ENCODE data around the gene CDH4.
"Not testable (repeated sequence)": the region's sequence is repeated elsewhere in the genome, so short reads cannot be mapped to it uniquely, and the experiment has no call there.

CDH4 gene

DNA sequence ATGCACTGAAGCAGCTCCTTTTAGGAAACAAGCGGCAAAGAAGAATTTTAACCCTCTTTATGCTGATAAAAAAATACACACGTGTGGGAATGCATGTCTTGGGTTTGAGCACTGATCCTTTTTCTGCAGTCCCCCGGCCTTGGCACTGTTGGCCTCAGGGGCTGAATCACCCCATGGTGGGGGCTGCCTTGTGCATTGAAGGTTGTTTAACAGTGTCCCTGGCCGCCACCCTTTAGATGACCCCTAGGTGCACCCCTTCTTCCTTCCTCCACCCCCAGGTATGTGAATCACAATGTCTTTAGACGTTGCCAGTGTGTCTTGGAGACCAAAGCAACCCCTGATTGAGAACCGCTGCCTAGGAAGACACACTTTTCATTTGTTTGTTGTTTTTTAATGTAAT lies 190.7 kb downstream of the CDH4 start:
- no peak for DNase-seq

- no peak for DNase-seq
These were observed 191.5 kb downstream of the CDH4 start for GRCh38 chr20:61443443-61444126.

DNA sequence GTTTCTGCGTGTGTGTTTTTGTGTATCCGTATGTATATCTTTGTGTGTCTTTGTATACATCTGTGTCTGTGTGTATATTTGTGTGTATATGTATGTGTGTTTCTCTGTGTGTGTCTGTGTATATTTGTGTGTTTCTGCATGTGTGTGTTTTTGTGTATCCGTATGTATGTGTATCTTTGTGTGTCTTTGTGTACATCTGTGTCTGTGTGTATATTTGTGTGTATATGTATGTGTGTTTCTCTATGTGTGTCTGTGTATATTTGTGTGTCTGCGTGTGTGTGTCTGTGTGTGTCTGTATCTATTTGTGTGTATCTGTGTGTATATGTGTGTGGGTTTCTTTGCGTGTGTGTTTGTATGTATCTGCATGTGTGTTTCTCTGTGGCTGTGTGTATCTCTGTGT lies 192.6 kb downstream of the CDH4 start:
- no peak for DNase-seq

GRCh38 chr20:61445138-61445537 lies 193.1 kb downstream of the CDH4 start:
- no peak for DNase-seq

- DNase-seq: no peak
These were observed 193.7 kb downstream of the CDH4 start for GRCh38 chr20:61445741-61446140.

- DNase-seq: no peak
These were observed 195.9 kb downstream of the CDH4 start for GRCh38 chr20:61447952-61448351.

GRCh38 chr20:61448386-61448785 lies 196.3 kb downstream of the CDH4 start:
- DNase-seq: no peak

GRCh38 chr20:61449057-61449609 lies 197.1 kb downstream of the CDH4 start:
- DNase-seq: no peak

DNA sequence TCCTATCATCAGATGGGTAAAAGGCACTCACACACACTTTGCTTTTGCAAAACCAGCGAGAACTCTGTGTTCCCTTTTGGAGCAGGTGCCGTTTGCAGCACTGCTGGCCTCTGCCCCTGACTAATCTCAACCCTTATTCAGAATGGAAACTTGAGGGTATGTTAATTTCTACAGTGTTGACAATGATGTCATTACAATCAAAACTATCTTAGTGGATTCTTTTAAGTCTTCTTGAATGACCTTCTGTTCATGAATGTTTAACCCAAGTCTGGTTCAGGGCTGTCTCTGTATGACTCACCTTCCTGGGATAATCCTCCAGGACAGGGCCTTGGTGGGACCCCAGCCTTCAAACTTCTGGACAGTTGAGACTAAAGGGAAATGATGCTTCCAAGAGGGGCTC lies 197.9 kb downstream of the CDH4 start:
- DNase-seq: no peak

- DNase-seq: no peak
These were observed 198.5 kb downstream of the CDH4 start for GRCh38 chr20:61450549-61450948.

GRCh38 chr20:61451009-61451408 lies 198.9 kb downstream of the CDH4 start:
- DNase-seq: no peak

DNA sequence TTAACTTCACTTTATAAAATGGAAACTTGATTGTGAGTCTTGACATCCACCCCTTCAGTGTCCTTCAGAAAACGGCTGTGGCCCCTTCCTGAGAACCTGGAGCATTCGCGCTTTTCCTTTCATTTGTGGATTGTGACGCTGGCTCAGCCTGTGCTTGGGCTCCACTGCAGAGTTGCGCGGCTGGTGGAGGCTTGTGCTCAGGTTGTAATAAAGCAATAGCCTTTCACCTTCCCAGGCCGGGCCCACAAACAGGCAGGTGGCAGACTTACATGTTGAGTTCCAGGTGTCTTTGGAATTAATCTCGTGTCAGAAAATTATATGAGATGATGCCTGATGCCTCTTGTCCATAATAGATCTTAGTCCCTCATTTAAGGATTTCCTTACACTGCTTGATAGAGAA lies 199.9 kb downstream of the CDH4 start:
- no peak for DNase-seq

DNA sequence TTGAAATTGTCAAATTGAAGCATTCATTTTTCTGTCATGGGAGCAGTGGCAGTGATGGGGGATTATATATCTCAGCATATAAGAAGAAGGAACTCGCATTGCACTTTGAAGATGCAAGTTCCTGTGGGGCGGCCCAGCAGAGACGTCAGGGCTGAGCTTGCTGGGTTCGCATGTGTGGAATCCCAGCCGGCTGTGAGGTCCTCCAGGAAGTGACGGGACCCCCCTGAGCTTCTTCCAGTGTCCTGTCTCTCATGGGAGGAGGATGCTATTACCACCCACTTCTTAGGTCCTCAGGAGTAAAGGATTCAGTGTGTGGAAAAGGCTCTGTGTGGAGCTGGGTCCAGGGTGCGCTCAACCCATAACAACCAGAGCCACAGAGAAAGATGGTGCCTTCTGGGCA lies 201.2 kb downstream of the CDH4 start:
- no peak for DNase-seq

DNA sequence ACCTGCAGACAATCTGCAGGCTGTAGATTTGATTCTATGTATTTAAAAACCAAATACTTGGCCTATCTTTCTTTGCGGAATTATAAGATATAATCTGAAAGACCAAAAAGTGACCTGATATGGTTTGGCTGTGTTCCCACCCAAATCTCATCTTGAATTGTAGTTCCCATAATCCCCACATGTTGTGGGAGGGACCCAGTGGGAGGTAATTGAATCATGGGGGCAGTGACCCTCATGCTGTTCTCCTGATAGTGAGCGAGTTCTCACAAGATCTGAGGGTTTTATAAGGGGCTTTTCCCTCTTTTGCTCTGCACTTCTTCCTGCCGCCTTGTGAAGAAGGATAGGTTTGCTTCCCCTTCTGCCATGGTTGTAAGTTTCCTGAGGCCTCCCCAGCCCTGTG lies 201.6 kb downstream of the CDH4 start:
- DNase-seq: not testable (repeated sequence)

DNA sequence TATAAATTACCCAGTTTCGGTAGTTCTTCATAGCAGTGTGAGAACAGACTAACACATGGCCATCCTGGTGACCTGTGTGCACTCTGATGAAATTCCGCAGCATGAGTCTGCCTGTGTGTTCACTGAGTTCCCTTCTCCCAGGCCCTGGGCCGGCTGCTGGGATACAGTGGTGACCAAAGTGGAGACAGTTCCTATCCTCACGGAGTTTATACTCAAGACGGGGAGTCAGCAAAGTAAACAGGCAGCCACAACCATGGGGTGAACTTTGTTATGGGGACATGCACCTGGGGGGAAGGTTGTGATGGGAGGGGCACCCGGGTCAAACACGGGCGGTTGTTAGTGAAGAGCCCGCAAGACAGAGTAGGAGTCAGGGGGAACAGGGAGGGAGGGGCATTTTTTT lies 202.0 kb downstream of the CDH4 start:
- DNase-seq: no peak

DNA sequence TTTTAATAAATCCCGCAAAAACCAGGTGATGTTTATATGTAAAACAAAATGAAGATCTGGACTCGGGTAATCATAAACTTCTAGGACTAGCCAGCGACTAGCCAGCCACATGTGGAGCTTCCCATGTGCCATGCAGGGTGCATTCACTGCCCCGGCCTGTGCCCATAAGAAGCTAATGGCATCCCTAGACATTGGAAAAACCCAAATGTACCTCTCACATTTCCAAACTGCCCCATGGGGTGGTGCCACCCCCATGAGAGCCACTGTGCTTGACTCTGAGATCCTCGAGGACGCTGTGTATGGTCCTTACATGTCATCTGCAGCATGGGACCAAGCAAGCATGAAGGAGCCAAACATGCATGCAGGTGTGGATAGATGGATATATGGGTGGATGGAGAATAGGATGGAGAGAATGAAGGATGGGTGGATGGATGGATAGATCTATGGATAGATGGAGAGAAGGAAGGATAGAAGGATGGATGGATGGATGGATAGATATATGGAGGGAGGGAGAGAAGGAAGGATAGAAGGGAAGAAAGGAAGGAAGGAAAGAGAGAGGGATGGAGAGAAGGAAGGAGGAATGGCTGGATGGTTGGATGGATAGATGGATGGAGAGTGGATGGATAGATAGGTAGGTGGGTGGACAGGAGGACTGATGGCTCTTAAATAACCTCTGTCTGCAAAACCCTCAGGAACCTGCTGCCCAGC lies 203.6 kb downstream of the CDH4 start:
- no peak for DNase-seq

DNA sequence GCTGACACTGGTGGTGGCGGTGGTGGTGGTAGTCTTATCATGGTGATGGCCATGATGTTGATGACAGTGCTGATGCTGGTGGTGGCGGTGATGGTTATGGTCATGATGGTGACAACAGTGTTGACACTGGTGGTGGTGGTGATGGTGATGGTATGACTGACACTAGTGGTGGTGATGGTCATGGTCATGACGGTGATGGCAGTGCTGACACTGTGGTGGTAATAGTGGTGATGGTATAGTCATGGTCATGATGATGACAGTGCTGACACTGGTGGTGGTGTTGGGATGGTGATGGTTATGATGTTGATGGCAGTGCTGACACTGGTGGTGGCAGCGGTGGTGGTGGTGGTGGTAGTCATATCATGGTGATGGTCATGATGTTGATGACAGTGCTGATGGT lies 205.7 kb downstream of the CDH4 start:
- DNase-seq: no peak

DNA sequence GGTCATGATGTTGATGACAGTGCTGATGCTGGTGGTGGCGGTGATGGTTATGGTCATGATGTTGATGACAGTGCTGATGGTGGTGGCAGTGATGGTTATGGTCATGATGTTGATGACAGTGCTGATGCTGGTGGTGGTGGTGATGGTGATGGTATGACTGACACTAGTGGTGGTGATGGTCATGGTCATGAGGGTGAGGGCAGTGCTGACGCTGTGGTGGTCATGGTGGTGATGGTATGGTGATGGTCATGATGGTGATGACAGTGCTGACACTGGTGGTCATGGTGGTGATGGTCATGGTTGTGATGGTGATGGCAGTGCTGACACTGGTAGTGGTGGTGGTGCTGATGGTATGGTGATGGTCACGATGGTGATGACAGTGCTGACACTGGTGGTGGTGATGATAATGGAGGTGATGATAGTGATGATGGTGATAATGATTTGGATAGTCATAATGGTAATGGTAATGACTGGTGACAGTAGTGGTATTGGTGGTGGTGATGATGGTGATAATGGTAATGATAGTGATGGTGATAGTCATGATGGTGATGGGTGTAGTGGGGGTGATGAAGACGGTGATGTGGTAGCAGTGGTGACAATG lies 206.2 kb downstream of the CDH4 start:
- no peak for DNase-seq

DNA sequence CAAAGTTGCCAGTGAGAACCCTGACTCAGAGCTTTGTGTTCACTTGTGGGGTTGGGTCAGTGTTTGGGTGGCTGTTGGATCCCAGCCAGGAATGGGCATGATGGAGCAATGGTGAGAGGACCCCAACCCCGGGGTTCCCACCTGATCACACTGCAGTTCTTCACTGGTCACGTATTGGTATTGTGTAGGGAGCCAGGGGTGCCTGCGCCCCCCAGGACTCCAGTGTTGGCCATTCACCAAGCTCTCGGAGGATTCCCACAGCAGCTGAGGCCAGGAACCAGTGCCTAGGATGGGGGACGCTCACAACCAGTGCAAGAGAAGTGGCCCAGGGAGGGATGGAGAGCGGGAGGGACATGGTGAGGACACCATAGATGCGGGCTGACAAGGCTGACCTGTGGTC lies 207.2 kb downstream of the CDH4 start:
- no peak for DNase-seq

DNA sequence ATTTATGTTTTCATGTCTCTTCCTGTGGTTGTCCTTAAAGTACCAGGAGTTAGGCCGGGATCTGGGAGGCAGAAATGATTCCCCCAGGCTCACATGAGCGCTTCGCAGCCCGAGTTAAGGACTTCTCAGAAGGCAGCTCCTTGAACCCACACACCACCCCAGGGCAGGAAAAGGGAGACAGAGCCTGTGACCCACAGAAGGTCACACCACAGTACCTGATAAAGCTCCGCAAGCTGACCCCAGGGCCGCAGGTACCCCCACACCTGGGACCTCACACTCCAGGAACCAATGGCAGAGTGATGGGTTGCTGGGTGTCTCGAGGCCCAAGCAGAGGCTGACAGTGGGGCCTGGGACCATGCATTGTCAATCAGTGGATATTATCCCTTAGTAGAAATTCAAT lies 207.6 kb downstream of the CDH4 start:
- DNase-seq: no peak

DNA sequence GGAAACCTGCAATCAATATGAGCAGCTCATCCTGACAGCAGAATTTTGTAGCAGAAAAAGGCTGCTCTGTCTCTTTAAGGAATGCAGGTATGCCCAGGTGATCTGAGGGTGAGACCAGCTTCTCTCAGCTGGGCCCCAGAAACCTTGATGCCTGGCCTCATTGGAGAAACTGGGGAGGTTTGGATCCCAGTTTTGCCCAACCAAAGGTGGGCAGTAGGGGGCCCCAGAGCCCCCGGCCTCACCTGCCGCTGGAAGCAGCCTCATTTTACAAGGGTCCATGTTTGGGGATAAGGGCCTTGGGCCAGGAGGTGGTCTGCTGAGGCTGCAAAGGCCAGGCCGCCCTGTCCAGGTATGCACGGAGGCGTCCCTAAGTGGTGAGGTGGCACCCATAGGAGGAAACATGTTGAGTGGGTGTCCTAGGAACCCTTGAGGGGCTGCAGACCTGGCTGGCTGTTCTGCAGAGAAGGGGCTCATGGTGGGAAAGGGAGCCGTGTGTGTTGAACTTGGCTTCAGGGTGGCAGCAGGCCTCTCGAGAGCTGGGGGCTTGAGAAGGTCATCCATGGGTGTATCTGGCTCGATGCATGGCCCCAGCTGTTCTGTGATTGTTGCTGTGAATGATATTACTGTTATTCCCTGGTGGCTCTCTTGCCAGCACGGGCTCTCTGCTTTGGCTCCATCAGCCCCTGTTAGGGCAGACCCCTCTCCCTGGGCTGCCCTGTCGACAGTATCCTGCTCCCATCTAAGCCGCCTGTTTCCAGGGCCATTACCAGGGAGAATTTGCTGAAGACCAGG lies 208.4 kb downstream of the CDH4 start:
- no peak for DNase-seq

DNA sequence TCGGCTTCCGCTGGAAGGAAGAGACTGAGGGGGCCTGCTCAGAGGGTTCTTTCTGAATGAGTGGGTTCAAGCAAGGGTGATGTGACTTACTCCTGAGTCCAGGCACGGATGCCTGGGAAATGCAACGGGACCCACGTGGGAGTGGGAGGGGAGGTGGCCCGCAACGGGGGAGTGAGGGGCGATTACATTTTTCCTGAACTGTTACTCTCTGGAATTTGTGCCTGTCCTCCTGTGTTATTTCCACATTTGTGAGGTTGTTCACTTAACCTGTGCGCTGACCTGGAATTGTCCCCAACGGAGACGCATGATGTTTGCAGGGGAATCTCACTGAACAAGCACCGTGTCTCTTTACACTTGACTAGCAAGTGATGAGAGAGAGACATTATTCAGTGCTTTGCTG lies 209.4 kb downstream of the CDH4 start:
- no peak for DNase-seq
